Liver (tissue), 9 donors: Measurements from ENCODE around the gene TBC1D16. TPM values are rescaled to one million over a fixed set of nuclear protein-coding genes. Genes with fewer than 3 reads are reported as not detected.

Experiments used
- DNase-seq: peaks from one replicate; pipeline ENCODE4 v3.0.0-alpha.2; 2017; ENCODE audit warnings: low spot score
- H3K27ac ChIP-seq, 2 donors: one replicate each; pipeline ENCODE4 v1.7.0; 2013; ENCODE audit warnings: inconsistent platforms in 2 of 2, low read length in 2 of 2, control low read depth in 1 of 2, low read depth in 1 of 2, mild to moderate bottlenecking in 1 of 2
- H3K27me3 ChIP-seq, 4 donors: one replicate each; pipeline versions ENCODE4 v1.6.1 to v1.7.0; 2013; ENCODE audit warnings: low read length in 3 of 4, inconsistent platforms in 1 of 4, mild to moderate bottlenecking in 1 of 4, moderate library complexity in 1 of 4; ENCODE audit not compliant: control insufficient read depth in 4 of 4, insufficient read depth in 4 of 4
- H3K36me3 ChIP-seq, 4 donors: one replicate each; pipeline versions ENCODE4 v1.6.1 to v1.7.0; 2013; ENCODE audit warnings: low read length in 3 of 4, mild to moderate bottlenecking in 3 of 4, low read depth in 1 of 4, moderate library complexity in 1 of 4; ENCODE audit not compliant: control insufficient read depth in 4 of 4, insufficient read depth in 3 of 4
- H3K4me1 ChIP-seq, 4 donors: one replicate each; pipeline versions ENCODE4 v1.6.1 to v1.7.0; 2013; ENCODE audit warnings: low read length in 3 of 4, mild to moderate bottlenecking in 3 of 4, moderate library complexity in 1 of 4; ENCODE audit not compliant: control insufficient read depth in 4 of 4, insufficient read depth in 4 of 4
- H3K4me3 ChIP-seq, 3 donors: one replicate each; pipeline versions ENCODE4 v1.6.1 to v1.7.0; 2013; ENCODE audit warnings: low read length in 3 of 3, control low read depth in 1 of 3, low read depth in 1 of 3, mild to moderate bottlenecking in 1 of 3
- H3K9ac ChIP-seq, 2 donors: one replicate each; pipeline ENCODE4 v1.7.0; 2013; ENCODE audit warnings: low read length in 2 of 2, mild to moderate bottlenecking in 2 of 2, moderate library complexity in 2 of 2, control low read depth in 1 of 2, low read depth in 1 of 2
- H3K9me3 ChIP-seq, 4 donors: one replicate each; pipeline versions ENCODE4 v1.6.1 to v1.7.0; 2013; ENCODE audit warnings: low read length in 3 of 4; ENCODE audit not compliant: control insufficient read depth in 4 of 4
- CTCF ChIP-seq: fragments of 150-350 bp; IDR thresholded peaks from 2 replicates; pipeline ENCODE4 v1.5.1; 2017; ENCODE audit warnings: improper control_type of control experiment, low read depth, low read length; ENCODE audit not compliant: missing input control
- EGR1 ChIP-seq, 2 donors: IDR thresholded peaks; 2 replicates each; pipeline ENCODE4 v1.6.1; 2016 to 2018; ENCODE audit warnings: antibody characterized with exemption in 2 of 2, low read depth in 2 of 2
- FOXA1 ChIP-seq: IDR thresholded peaks from 2 replicates; pipeline ENCODE4 v1.6.1; 2016; ENCODE audit warnings: antibody characterized with exemption
- FOXA2 ChIP-seq: IDR thresholded peaks from 2 replicates; pipeline ENCODE4 v1.6.1; 2016; ENCODE audit warnings: antibody characterized with exemption
- HNF4A ChIP-seq, 2 donors: conservative IDR thresholded peaks; 2 replicates each; pipeline ENCODE4 v1.6.1; 2016; ENCODE audit warnings: antibody characterized with exemption in 2 of 2, mild to moderate bottlenecking in 2 of 2
- HNF4G ChIP-seq: IDR thresholded peaks from 2 replicates; pipeline ENCODE4 v1.6.1; 2016; ENCODE audit warnings: antibody characterized with exemption
- MAX ChIP-seq: IDR thresholded peaks from 2 replicates; pipeline ENCODE4 v1.6.1; 2016; ENCODE audit warnings: antibody characterized with exemption
- SP1 ChIP-seq: IDR thresholded peaks from 2 replicates; pipeline ENCODE4 v1.6.1; 2018; ENCODE audit warnings: antibody characterized with exemption, mild to moderate bottlenecking
- TAF1 ChIP-seq: conservative IDR thresholded peaks from 2 replicates; pipeline ENCODE4 v1.6.1; 2016; ENCODE audit warnings: antibody characterized with exemption, mild to moderate bottlenecking
- YY1 ChIP-seq: IDR thresholded peaks from 2 replicates; pipeline ENCODE4 v1.6.1; 2016; ENCODE audit warnings: antibody characterized with exemption, mild to moderate bottlenecking
- WGBS: extraction: QIAGEN DNeasy Blood & Tissue Kit; methylation state at CpG from one replicate; pipeline ENCODE4 v1.1.7; 2013; 5-methylcytosine and 5-hydroxymethylcytosine counted together
- polyA plus RNA-seq, 2 donors: library from polyadenylated mRNA; stranded (reverse) in 1 of 2; unstranded in 1 of 2; fragments of 200-250 nt in 1 of 2; fragments of >200 nt in 1 of 2; fragmentation: Nextera tagmentation in 1 of 2; extraction: Ambion mirVana in 1 of 2; gene quantifications; one replicate each; pipeline versions ENCODE4 v1.2.1 to v1.2.3, GENCODE V29; 2013 to 2015
- total RNA-seq, 2 donors: library from RNA; depleted of rRNA; stranded (reverse); fragments of >200 nt; gene quantifications; one replicate each; pipeline ENCODE4 v1.2.3, GENCODE V29; 2014
- TF ChIP-seq, protein P1 (sequence below): IDR thresholded peaks from 2 replicates; pipeline ENCODE4 v1.6.1; 2016; ENCODE audit warnings: antibody characterized with exemption
- TF ChIP-seq, protein P2 (sequence below): IDR thresholded peaks from 2 replicates; pipeline ENCODE4 v1.6.1; 2016; ENCODE audit warnings: antibody characterized with exemption
- TF ChIP-seq, protein P3 (sequence below): IDR thresholded peaks from 2 replicates; pipeline ENCODE4 v1.6.1; 2016; ENCODE audit warnings: antibody characterized with exemption, mild to moderate bottlenecking
- donor health status: healthy.
- donor health status: healthy.
- donor health status: healthy.
- donor health status: healthy.
- donor health status: healthy.

The TBC1D16 gene
- total and polyA plus RNA-seq, 4 donors = 3.4 to 29.5 (median 4.7) TPM

- Histone ChIP-seq H3K9me3 (no peaks in the 10 kb centered on the region), H3K9ac (no peak overlapping the region), H3K4me1 (peaks cover 0 to 6% (median 3%) of the 10 kb centered on the region in 4 donors), H3K4me3 (no peak overlapping the region), H3K36me3 (no peaks in the 10 kb centered on the region), H3K27ac (no peak overlapping the region), H3K27me3 (no peaks in the 10 kb centered on the region)
- 95% methylated on average over 47 of the region's 47 CpGs for WGBS
- no peak for DNase-seq
- TF ChIP-seq, protein P1, sequence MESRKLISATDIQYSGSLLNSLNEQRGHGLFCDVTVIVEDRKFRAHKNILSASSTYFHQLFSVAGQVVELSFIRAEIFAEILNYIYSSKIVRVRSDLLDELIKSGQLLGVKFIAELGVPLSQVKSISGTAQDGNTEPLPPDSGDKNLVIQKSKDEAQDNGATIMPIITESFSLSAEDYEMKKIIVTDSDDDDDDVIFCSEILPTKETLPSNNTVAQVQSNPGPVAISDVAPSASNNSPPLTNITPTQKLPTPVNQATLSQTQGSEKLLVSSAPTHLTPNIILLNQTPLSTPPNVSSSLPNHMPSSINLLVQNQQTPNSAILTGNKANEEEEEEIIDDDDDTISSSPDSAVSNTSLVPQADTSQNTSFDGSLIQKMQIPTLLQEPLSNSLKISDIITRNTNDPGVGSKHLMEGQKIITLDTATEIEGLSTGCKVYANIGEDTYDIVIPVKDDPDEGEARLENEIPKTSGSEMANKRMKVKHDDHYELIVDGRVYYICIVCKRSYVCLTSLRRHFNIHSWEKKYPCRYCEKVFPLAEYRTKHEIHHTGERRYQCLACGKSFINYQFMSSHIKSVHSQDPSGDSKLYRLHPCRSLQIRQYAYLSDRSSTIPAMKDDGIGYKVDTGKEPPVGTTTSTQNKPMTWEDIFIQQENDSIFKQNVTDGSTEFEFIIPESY = no peak
- TF ChIP-seq, protein P2, sequence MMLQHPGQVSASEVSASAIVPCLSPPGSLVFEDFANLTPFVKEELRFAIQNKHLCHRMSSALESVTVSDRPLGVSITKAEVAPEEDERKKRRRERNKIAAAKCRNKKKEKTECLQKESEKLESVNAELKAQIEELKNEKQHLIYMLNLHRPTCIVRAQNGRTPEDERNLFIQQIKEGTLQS = no peak
- TF ChIP-seq HNF4G = no peak
- TF ChIP-seq, protein P3, sequence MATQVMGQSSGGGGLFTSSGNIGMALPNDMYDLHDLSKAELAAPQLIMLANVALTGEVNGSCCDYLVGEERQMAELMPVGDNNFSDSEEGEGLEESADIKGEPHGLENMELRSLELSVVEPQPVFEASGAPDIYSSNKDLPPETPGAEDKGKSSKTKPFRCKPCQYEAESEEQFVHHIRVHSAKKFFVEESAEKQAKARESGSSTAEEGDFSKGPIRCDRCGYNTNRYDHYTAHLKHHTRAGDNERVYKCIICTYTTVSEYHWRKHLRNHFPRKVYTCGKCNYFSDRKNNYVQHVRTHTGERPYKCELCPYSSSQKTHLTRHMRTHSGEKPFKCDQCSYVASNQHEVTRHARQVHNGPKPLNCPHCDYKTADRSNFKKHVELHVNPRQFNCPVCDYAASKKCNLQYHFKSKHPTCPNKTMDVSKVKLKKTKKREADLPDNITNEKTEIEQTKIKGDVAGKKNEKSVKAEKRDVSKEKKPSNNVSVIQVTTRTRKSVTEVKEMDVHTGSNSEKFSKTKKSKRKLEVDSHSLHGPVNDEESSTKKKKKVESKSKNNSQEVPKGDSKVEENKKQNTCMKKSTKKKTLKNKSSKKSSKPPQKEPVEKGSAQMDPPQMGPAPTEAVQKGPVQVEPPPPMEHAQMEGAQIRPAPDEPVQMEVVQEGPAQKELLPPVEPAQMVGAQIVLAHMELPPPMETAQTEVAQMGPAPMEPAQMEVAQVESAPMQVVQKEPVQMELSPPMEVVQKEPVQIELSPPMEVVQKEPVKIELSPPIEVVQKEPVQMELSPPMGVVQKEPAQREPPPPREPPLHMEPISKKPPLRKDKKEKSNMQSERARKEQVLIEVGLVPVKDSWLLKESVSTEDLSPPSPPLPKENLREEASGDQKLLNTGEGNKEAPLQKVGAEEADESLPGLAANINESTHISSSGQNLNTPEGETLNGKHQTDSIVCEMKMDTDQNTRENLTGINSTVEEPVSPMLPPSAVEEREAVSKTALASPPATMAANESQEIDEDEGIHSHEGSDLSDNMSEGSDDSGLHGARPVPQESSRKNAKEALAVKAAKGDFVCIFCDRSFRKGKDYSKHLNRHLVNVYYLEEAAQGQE = no peak
- TF ChIP-seq YY1 = no peak
- TF ChIP-seq TAF1 = no peak
- TF ChIP-seq CTCF = no peak
- no peak for TF ChIP-seq HNF4A (conservative IDR thresholded peaks at IDR 0.05)
- TF ChIP-seq MAX = no peak
- TF ChIP-seq FOXA1 = no peak
- no peak for TF ChIP-seq SP1
- no peak for TF ChIP-seq FOXA2
Observed at GRCh38 chr17:79977708-79978547, 57.7 kb downstream of the TBC1D16 start.

- DNase-seq = no peak
- H3K36me3 ChIP-seq = no peaks in the 10 kb centered on the region
- H3K27ac ChIP-seq = no peak overlapping the region
- H3K27me3 ChIP-seq = no peaks in the 10 kb centered on the region
- no peak for TF ChIP-seq EGR1 (IDR thresholded peaks at IDR 0.05; ENCODE audit: low read depth in 2 of 2)
- no peak for TF ChIP-seq CTCF
- no peak overlapping the region for H3K9ac ChIP-seq
- no peaks in the 10 kb centered on the region for H3K9me3 ChIP-seq
- H3K4me1 ChIP-seq = peaks cover 0 to 6% (median 3%) of the 10 kb centered on the region in 4 donors
- WGBS = 89% methylated on average over 18 of the region's 18 CpGs
- no peak overlapping the region for H3K4me3 ChIP-seq
Observed at GRCh38 chr17:79977161-79977631, 58.5 kb downstream of the TBC1D16 start.
